Heart right ventricle (tissue), 16 donors: ENCODE measurements around the gene RASA1. TPM values are rescaled to one million over a fixed set of nuclear protein-coding genes. Genes with fewer than 3 reads are reported as not detected.

Experiments used
- ATAC-seq, 8 donors: fragments of 200-7000 bp; cut with Tn5 transposase; one replicate each; pipeline ENCODE4 v1.9.1; 2020; ENCODE audit warnings: mild to moderate bottlenecking in 8 of 8, moderate library complexity in 8 of 8, moderate number of reproducible peaks in 1 of 8
- DNase-seq, 2 donors: peaks; one replicate each; pipeline ENCODE4 v3.0.0-alpha.2; 2020
- H3K27ac ChIP-seq, 10 donors: fragments of 200-600 bp; sonication (generic) in 2 of 10; one replicate each; pipeline versions ENCODE4 v1.5.0 to v1.8.0; 2020 to 2022; ENCODE audit warnings: mild to moderate bottlenecking in 3 of 10
- H3K27me3 ChIP-seq, 7 donors: fragments of 200-600 bp; one replicate each; pipeline ENCODE4 v1.8.0; 2021 to 2022; ENCODE audit warnings: mild to moderate bottlenecking in 2 of 7
- H3K36me3 ChIP-seq, 9 donors: fragments of 200-600 bp; sonication (generic) in 1 of 9; one replicate each; pipeline versions ENCODE4 v1.5.0 to v1.8.0; 2020 to 2022; ENCODE audit warnings: mild to moderate bottlenecking in 2 of 9
- H3K4me1 ChIP-seq, 9 donors: fragments of 200-600 bp; sonication (generic) in 1 of 9; one replicate each; pipeline versions ENCODE4 v1.5.0 to v1.8.0; 2020 to 2022; ENCODE audit warnings: mild to moderate bottlenecking in 4 of 9
- H3K4me3 ChIP-seq, 10 donors: fragments of 200-600 bp; sonication (generic) in 2 of 10; one replicate each; pipeline versions ENCODE4 v1.5.0 to v1.8.0; 2020 to 2022; ENCODE audit warnings: mild to moderate bottlenecking in 7 of 10, moderate library complexity in 2 of 10
- H3K9me3 ChIP-seq, 11 donors: fragments of 200-600 bp in 10 of 11; sonication (generic) in 2 of 11; one replicate each; pipeline versions ENCODE4 v1.5.0 to v1.8.0; 2013 to 2022; ENCODE audit warnings: mild to moderate bottlenecking in 2 of 11, control low read depth in 1 of 11, moderate library complexity in 1 of 11
- WGBS, 2 donors: extraction: QIAGEN DNeasy Blood & Tissue Kit; methylation state at CpG; one replicate each; pipeline ENCODE4 v1.1.7; 2013; ENCODE audit warnings: inconsistent platforms in 1 of 2; 5-methylcytosine and 5-hydroxymethylcytosine counted together
- intact Hi-C, 10 donors: fragments of 100-400 bp; cut with DNase I; formaldehyde crosslinking; loops; one replicate each; pipeline versions ENCODE4 v1.11.1 to v1.14.2; 2022
- polyA plus RNA-seq, 2 donors: library from polyadenylated mRNA; stranded (reverse); fragments of 200-250 nt; gene quantifications; one replicate each; pipeline ENCODE4 v1.2.3, GENCODE V29; 2013
- total RNA-seq, 10 donors: library from RNA; stranded (reverse); fragmentation: NEBNext Ultra II Directional in 3 of 10; extraction: Animal tissue kit (Norgen Biotek cat#: 25700) in 3 of 10; gene quantifications; one replicate each; pipeline versions ENCODE4 v1.2.1 to v1.2.4, GENCODE V29; 2021 to 2023
- TF ChIP-seq, protein P1 (sequence below), 9 donors: fragments of 200-600 bp; sonication (generic) in 2 of 9; IDR thresholded peaks; one replicate each; pipeline versions ENCODE4 v1.5.0 to v1.8.0; 2021 to 2022; ENCODE audit warnings: antibody characterized with exemption in 9 of 9, mild to moderate bottlenecking in 5 of 9, moderate library complexity in 1 of 9
- donor health status: Arrhythmogenic right ventricular cardiomyopathy.
- donor health status: ischemic (EF 13 %, LVEDD 7.1; RV severe dilation, severe dysfunction).
- donor health status: healthy with polysubstance abuse.
- donor health status: DM: no; HTN: yes; CAD: no.
- donor health status: DM: no; HTN: no; CAD: no.
- donor health status: ischemic (EF 25% LVEDD 6.9; RV normal size, moderate dysfunction).
- donor health status: ischemic (EF 25% LVEDD 5.7; RV mildly dilated, moderate dysfunction).
- donor health status: healthy.
- donor health status: DM: yes; HTN: yes; CAD: no.
- donor health status: Ischemic cardiomyopathy.
- donor health status: ischemic (EF 35%, LVEDD 5.7; RV mildly dilated, moderate dysfunction).
- donor health status: nonischemic (EF 11% LVEDD 7.7; RV severe dilation, severe dysfunction).
- donor health status: DM: yes; HTN: yes; CAD: no.
- donor health status: PGD.
- donor health status: ischemic (EF 29% LVEDD 5.4; RV normal size, mild dysfunction).
- donor health status: nonischemic (EF 23%, LVEDD 6.1; RV moderate dilation, normal function).

The RASA1 gene
- total and polyA plus RNA-seq, 12 donors: 6.5 to 21.0 (median 17.7) TPM

DNA sequence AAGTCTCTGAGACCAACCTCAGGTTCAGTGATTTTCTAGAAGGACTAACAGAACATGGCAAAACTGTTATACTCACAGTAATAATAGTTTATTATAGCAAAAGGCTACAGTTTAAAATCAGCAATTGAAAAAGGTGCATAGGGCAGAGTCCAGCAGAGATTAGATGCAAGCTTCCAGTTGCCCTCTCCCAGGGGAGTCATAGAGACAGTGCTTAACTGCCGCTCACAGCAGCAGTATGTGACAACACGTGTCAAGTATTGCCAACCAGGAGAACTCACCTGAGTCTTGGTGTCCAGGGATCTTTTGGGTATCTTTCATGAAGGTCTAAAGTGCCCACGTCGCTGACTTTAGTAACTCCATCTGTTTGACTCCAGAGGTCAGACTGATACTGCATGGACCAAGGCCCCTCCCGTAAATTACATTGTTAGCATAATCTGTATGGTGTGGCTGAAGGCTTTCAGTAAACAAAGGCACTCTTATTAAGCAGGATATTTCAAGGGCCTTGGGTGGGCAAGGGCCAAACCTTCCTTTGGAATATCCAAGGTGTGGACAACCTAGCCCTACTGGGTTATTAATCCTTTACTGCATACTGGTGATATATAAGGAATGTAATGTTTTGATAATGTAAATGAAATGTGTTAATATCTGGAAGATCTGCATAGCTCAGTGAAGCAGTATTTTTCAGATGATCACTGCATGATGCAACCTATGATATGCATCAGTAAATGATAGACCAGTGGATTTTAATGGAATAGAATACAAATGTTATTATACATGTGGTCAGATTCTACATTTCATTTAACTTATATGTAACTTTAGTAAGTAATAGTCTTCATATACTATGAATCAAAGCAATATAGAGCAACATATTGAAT, 44.0 kb downstream of the RASA1 start:
- H3K27me3 ChIP-seq: no peaks in the 10 kb centered on the region
- WGBS, 2 donors: 64 to 74% methylated on average over 5 of the region's 5 CpGs
- no peak for DNase-seq
- H3K9me3 ChIP-seq: no peaks in the 10 kb centered on the region
- H3K4me1 ChIP-seq: peaks cover 0 to 21% (median 11%) of the 10 kb centered on the region in 9 donors
- TF ChIP-seq, protein P1, sequence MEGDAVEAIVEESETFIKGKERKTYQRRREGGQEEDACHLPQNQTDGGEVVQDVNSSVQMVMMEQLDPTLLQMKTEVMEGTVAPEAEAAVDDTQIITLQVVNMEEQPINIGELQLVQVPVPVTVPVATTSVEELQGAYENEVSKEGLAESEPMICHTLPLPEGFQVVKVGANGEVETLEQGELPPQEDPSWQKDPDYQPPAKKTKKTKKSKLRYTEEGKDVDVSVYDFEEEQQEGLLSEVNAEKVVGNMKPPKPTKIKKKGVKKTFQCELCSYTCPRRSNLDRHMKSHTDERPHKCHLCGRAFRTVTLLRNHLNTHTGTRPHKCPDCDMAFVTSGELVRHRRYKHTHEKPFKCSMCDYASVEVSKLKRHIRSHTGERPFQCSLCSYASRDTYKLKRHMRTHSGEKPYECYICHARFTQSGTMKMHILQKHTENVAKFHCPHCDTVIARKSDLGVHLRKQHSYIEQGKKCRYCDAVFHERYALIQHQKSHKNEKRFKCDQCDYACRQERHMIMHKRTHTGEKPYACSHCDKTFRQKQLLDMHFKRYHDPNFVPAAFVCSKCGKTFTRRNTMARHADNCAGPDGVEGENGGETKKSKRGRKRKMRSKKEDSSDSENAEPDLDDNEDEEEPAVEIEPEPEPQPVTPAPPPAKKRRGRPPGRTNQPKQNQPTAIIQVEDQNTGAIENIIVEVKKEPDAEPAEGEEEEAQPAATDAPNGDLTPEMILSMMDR (IDR thresholded peaks at IDR 0.05): no peak
- no peak overlapping the region for H3K4me3 ChIP-seq
- ATAC-seq: peak in 1 of 8 donors; percentile 11
- intact Hi-C loops: no loop called here
- peaks cover 0 to 3% (median 0%) of the 10 kb centered on the region in 9 donors for H3K36me3 ChIP-seq
- H3K27ac ChIP-seq: no peak overlapping the region

DNA sequence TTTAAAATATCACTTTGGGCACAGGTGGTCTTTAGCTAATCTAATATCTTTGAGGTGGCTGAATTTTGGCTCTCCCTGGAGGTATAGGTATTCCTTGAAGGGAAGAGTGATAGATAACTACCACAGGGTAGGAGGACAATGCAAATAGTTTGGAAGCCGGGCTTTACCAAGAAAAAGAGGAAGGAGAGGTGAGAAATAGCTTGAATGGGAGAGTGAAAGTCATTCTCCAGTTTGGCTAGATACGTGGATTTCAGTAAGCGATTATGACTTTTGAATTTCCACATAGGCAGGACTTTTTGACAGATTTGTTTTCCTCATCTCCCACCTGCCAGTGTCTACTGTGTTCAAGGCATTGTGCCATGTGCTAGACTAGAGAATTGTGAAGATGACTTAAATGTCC, 45.5 kb downstream of the RASA1 start:
- Histone ChIP-seq H3K27ac (no peak overlapping the region), H3K27me3 (no peaks in the 10 kb centered on the region), H3K36me3 (no peaks in the 10 kb centered on the region), H3K4me1 (peaks cover 0 to 21% (median 9%) of the 10 kb centered on the region in 9 donors), H3K9me3 (no peaks in the 10 kb centered on the region), H3K4me3 (no peak overlapping the region)
- TF ChIP-seq, protein P1 (IDR thresholded peaks at IDR 0.05): no peak
- DNase-seq (no peak), ATAC-seq (no peak)
- intact Hi-C loops: no loop called here
- 91 to 98% methylated on average over 3 of the region's 3 CpGs for WGBS, 2 donors

DNA sequence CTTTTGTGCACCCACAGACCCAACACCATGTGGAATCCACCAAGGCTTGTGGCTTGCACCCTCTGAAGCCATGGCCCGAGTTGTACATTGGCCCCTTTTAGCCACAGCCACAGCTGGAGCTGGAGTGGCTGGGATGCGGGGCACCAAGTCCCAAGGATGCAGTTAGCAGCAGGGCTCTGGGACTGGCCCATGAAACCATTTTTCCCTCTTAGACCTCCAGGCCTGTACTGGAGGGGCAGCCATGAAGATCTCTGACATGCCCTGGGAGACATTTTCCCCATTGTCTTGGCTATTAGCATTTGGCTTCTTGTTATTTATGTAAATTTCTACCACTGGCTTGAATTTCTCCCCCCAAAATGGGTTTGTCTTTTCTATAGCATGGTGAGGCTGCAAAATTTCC, 51.8 kb downstream of the RASA1 start:
- TF ChIP-seq, protein P1 (IDR thresholded peaks at IDR 0.05): no peak
- ATAC-seq: no peak
- no peaks in the 10 kb centered on the region for H3K27me3 ChIP-seq
- WGBS, 2 donors: 98% methylated on average over 2 of the region's 2 CpGs
- H3K27ac ChIP-seq: no peak overlapping the region
- no peaks in the 10 kb centered on the region for H3K9me3 ChIP-seq
- no peak for DNase-seq
- H3K4me1 ChIP-seq: peaks cover 0 to 22% (median 4%) of the 10 kb centered on the region in 9 donors
- H3K4me3 ChIP-seq: no peak overlapping the region
- peaks cover 0 to 5% (median 0%) of the 10 kb centered on the region in 9 donors for H3K36me3 ChIP-seq
- intact Hi-C loops: no loop called here

DNA sequence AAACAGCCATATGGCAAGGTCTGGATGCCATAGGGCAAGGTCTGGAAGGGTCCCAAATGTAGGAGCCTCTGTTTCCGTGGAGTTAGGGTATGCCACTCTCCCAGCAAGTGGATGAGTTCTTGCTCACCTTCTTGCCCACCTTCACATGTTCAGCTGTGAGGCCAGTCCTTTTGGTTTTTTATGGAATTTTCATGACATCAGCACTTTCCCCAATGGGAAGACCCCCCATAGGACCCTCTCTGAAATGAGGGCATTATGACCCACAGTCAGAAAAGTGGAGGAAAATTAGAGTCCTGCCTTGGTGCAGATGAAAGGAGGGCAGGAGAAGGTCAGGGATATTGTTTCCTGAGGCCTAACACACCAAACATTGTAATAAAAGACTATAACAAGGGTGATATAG, 53.9 kb downstream of the RASA1 start:
- Histone ChIP-seq H3K4me3 (no peak overlapping the region), H3K4me1 (peaks cover 0 to 14% (median 4%) of the 10 kb centered on the region in 9 donors), H3K27ac (no peak overlapping the region), H3K9me3 (no peaks in the 10 kb centered on the region), H3K27me3 (no peaks in the 10 kb centered on the region), H3K36me3 (peaks cover 0 to 5% (median 0%) of the 10 kb centered on the region in 9 donors)
- intact Hi-C loops: no loop called here
- TF ChIP-seq, protein P1 (IDR thresholded peaks at IDR 0.05): no peak
- no peak for DNase-seq
- ATAC-seq: no peak
- 96 to 100% methylated on average over 1 of the region's 1 CpG for WGBS, 2 donors
